Transverse colon (tissue), 4 donors: ENCODE data around the gene MT1B. TPM values are rescaled to one million over a fixed set of nuclear protein-coding genes. Genes with fewer than 3 reads are reported as not detected.
A peak's percentile ranks its signal among the peaks of the same experiment; 100 is the strongest.

ENCODE experiments used
- DNase-seq: peaks from one replicate; pipeline ENCODE4 v3.0.0-alpha.2; 2019
- H3K27ac ChIP-seq, 4 donors: fragments of 200-600 bp; sonication (generic); 2 replicates each; pipeline ENCODE4 v1.5.1; 2016 to 2018; ENCODE audit warnings: inconsistent platforms in 4 of 4
- H3K27me3 ChIP-seq: fragments of 200-600 bp; sonication (generic); 2 replicates; pipeline ENCODE4 v1.5.1; 2017; ENCODE audit warnings: inconsistent platforms
- H3K36me3 ChIP-seq, 4 donors: fragments of 200-600 bp; sonication (generic); 2 replicates each; pipeline ENCODE4 v1.5.1; 2017 to 2019; ENCODE audit warnings: inconsistent platforms in 4 of 4
- H3K4me1 ChIP-seq, 4 donors: fragments of 200-600 bp; sonication (generic); 2 replicates each; pipeline ENCODE4 v1.5.1; 2017 to 2020; ENCODE audit warnings: inconsistent platforms in 4 of 4
- H3K4me3 ChIP-seq, 4 donors: fragments of 200-600 bp; sonication (generic); 1 replicate in 1 of 4; 2 replicates in 3 of 4; pipeline versions ENCODE4 v1.5.1 to v1.6.1; 2017 to 2019; ENCODE audit warnings: inconsistent platforms in 4 of 4
- H3K9me3 ChIP-seq, 2 donors: fragments of 200-600 bp; sonication (generic); 2 replicates each; pipeline ENCODE4 v1.5.1; 2017 to 2019; ENCODE audit warnings: inconsistent platforms in 2 of 2
- EP300 ChIP-seq: sonication (generic); formaldehyde crosslinking; IDR thresholded peaks from one replicate; pipeline ENCODE4 v1.6.1; 2017; ENCODE audit warnings: antibody characterized with exemption, low read depth
- POLR2A ChIP-seq: fragments of 450-650 bp; IDR thresholded peaks from one replicate; pipeline ENCODE4 v1.6.1; 2016; ENCODE audit warnings: antibody characterized with exemption, mild to moderate bottlenecking, moderate library complexity
- POLR2AphosphoS5 ChIP-seq, 3 donors: sonication (generic); formaldehyde crosslinking; IDR thresholded peaks; one replicate each; pipeline ENCODE4 v1.6.1; 2016; ENCODE audit warnings: antibody characterized with exemption in 3 of 3
- WGBS, 2 donors: methylation state at CpG; one replicate each; pipeline ENCODE4 v1.1.5; 2018; ENCODE audit warnings: low coverage in 1 of 2; 5-methylcytosine and 5-hydroxymethylcytosine counted together
- in situ Hi-C, 4 donors: fragments of 200-750 bp; cut with MboI; loops; one replicate each; pipeline versions ENCODE4 v1.15.0 to v1.15.1; 2017; ENCODE audit warnings: low sequenced_read_pairs in 3 of 4, low pct_ligation_motif_present in 1 of 4, low pct_unique_long_range_greater_than_20kb in 1 of 4
- intact Hi-C: fragments of 100-400 bp; cut with DNase I; formaldehyde crosslinking; loops from one replicate; pipeline ENCODE4 v1.15.1; 2023; ENCODE audit warnings: low total_unique reads
- total RNA-seq, 4 donors: library from RNA; depleted of rRNA; stranded (reverse); fragments of >200 nt; gene quantifications; one replicate each; pipeline ENCODE4 v1.1.0, GENCODE V29; 2016
- TF ChIP-seq, protein P1 (sequence below), 5 experiments: fragments of 200-600 bp in 3 of 5; fragments of 450-650 bp in 2 of 5; sonication (generic) in 3 of 5; IDR thresholded peaks; 1 replicate in 2 of 5; 2 replicates in 3 of 5; pipeline ENCODE4 v1.5.1; 2016 to 2017; ENCODE audit warnings: antibody characterized with exemption in 5 of 5, inconsistent platforms in 3 of 5, mild to moderate bottlenecking in 2 of 5, moderate library complexity in 1 of 5

MT1B gene
- total RNA-seq: not detected

DNA sequence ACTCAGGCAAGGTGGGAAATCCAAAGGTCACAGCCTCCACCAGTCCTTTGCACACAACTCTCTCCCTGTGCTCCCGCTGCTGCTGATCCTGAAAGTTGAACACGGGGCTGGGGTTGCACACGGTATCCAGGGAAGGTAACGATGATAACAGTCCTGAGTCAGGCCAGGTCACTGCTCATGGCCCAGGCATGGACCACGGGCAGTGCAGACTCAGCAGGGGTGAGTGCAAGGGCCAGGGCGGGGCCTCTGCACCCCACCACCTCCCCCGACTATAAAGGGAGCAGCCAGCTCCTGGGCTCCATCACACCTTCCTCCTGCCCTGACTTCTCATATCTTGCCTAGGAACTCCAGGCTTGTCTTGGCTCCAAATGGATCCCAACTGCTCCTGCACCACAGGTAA, at the start of gene MT1B:
Gene MT1B, plus strand, starts transcription at position 301 of the 400 bp plus-strand sequence. Its CDS starts 68 bp downstream, at position 369.
- TF ChIP-seq, protein P1, sequence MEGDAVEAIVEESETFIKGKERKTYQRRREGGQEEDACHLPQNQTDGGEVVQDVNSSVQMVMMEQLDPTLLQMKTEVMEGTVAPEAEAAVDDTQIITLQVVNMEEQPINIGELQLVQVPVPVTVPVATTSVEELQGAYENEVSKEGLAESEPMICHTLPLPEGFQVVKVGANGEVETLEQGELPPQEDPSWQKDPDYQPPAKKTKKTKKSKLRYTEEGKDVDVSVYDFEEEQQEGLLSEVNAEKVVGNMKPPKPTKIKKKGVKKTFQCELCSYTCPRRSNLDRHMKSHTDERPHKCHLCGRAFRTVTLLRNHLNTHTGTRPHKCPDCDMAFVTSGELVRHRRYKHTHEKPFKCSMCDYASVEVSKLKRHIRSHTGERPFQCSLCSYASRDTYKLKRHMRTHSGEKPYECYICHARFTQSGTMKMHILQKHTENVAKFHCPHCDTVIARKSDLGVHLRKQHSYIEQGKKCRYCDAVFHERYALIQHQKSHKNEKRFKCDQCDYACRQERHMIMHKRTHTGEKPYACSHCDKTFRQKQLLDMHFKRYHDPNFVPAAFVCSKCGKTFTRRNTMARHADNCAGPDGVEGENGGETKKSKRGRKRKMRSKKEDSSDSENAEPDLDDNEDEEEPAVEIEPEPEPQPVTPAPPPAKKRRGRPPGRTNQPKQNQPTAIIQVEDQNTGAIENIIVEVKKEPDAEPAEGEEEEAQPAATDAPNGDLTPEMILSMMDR (IDR thresholded peaks at IDR 0.05): no peak
- H3K4me3 ChIP-seq: no peak within 1 kb of the TSS
- in situ Hi-C loops: no loop called here
- peaks cover 0 to 10% (median 5%) of the 10 kb centered on the region in 4 donors for H3K4me1 ChIP-seq
- 80% methylated on average over 7 of the region's 7 CpGs; no CpG with 5 or more reads in 1 of the 2 donors for WGBS, 2 donors
- H3K27me3 ChIP-seq: peaks cover 29% of the 10 kb centered on the region
- DNase-seq: no peak
- intact Hi-C loops: no loop called here
- no peaks in the 10 kb centered on the region for H3K36me3 ChIP-seq
- no peaks in the 10 kb centered on the region for H3K9me3 ChIP-seq
- H3K27ac ChIP-seq: no peak within 1 kb of the TSS

DNA sequence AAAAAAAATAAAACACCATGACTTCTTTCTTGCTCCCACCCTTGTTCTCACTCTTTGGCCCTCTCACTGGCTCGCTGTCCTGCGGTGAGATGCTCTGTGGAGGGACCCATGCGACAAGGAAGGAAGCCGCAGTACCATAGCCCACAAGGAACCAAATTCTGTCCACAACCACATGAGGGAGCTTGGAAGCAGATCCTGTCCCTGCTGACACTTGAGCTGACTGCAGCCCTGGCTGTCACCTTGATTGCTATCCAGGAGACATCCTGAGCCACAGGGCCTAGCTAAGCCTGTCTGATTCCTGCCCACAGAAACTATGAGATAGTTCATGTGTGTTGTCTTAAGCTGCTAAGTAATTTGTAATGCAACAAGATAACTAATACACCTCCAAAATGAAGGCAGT, 48.1 kb upstream of the MT1B start:
- intact Hi-C loops: no loop called here
- 54% methylated on average over 4 of the region's 4 CpGs; no CpG with 5 or more reads in 1 of the 2 donors for WGBS, 2 donors
- Histone ChIP-seq H3K4me3 (no peak overlapping the region), H3K27ac (no peak overlapping the region), H3K27me3 (no peaks in the 10 kb centered on the region), H3K4me1 (peaks cover 0 to 12% (median 3%) of the 10 kb centered on the region in 4 donors), H3K36me3 (no peaks in the 10 kb centered on the region), H3K9me3 (no peaks in the 10 kb centered on the region)
- in situ Hi-C loops: no loop called here
- no peak for TF ChIP-seq POLR2A
- TF ChIP-seq, protein P1 (IDR thresholded peaks at IDR 0.05): peak; percentile 24 to 65 (median 37)
- TF ChIP-seq POLR2AphosphoS5 (IDR thresholded peaks at IDR 0.05): no peak
- TF ChIP-seq EP300: no peak
- DNase-seq: peak; percentile 54

DNA sequence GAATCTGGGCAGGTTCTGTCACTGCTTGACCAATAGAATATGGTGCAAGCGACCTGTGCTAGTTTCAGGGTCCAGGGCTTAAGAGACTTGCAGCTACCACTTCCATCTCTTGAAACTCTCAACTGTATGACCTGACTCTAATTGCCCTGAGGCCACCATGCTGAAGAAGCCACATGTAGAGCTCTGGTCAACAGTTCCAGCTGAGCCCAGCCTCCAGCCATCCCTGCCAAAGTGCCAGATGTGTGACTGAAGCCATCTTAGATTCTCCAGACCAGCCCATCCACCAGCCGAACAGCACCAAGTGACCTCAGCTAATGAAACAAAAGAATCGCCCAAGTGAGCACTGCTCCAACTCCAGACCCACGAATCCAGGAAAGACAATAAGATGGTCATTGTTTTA, 46.7 kb upstream of the MT1B start:
- Histone ChIP-seq H3K36me3 (no peaks in the 10 kb centered on the region), H3K27ac (peak overlapping the region in 1 of 4 donors; percentile 87), H3K9me3 (no peaks in the 10 kb centered on the region), H3K4me1 (peaks cover under 1 to 18% (median 10%) of the 10 kb centered on the region in 4 donors), H3K4me3 (no peak overlapping the region), H3K27me3 (no peaks in the 10 kb centered on the region)
- intact Hi-C loops: loop anchor here (5.0 kb wide), 1 partner anchor 77 kb away; the partner anchor contains the start of gene MT1X
- DNase-seq: no peak
- no peak for TF ChIP-seq POLR2A
- no peak for TF ChIP-seq POLR2AphosphoS5 (IDR thresholded peaks at IDR 0.05)
- TF ChIP-seq, protein P1 (IDR thresholded peaks at IDR 0.05): no peak
- no peak for TF ChIP-seq EP300
- WGBS, 2 donors: 83 to 90% methylated on average over 1 to 4 of the region's 4 CpGs
- in situ Hi-C loops: no loop called here

DNA sequence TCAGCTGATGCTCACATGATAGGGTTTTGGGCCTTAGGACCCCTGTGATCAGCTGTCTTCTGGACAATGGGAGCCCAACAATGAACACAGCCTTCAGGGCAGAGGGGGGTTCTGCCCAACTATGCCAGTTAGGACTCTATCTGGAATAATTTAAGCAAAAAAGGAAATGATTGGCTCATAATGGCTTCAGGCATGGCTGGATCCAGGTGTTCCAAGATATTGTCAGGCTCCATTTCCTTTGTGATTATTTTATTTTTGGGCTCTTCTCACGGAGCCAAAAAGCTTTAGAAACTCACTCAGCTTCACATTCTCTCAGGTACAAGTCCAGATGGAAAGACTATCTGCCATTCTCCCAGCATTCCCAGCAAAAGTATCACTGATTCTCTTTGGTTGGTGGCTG, 46.2 kb upstream of the MT1B start:
- TF ChIP-seq POLR2AphosphoS5 (IDR thresholded peaks at IDR 0.05) (no peak), POLR2A (no peak), EP300 (no peak)
- TF ChIP-seq, protein P1 (IDR thresholded peaks at IDR 0.05): no peak
- intact Hi-C loops (loop anchor here (5.0 kb wide), 1 partner anchor 77 kb away; the partner anchor contains the start of gene MT1X), in situ Hi-C loops (no loop called here)
- no peaks in the 10 kb centered on the region for H3K27me3 ChIP-seq
- H3K4me3 ChIP-seq: no peak overlapping the region
- 67 to 79% methylated on average over 1 of the region's 1 CpG for WGBS, 2 donors
- H3K36me3 ChIP-seq: no peaks in the 10 kb centered on the region
- H3K4me1 ChIP-seq: peaks cover 6 to 23% (median 15%) of the 10 kb centered on the region in 4 donors
- peak overlapping the region; percentile 87 to 91 (median 90) for H3K27ac ChIP-seq
- DNase-seq: no peak
- H3K9me3 ChIP-seq: no peaks in the 10 kb centered on the region
